ENCODE data around the gene CACFD1. TPM values are rescaled to one million over a fixed set of nuclear protein-coding genes. Genes with fewer than 3 reads are reported as not detected.

CACFD1 gene
- total RNA-seq, 2 experiments from 2014 or later: 0.38 to 1.1 TPM

DNA sequence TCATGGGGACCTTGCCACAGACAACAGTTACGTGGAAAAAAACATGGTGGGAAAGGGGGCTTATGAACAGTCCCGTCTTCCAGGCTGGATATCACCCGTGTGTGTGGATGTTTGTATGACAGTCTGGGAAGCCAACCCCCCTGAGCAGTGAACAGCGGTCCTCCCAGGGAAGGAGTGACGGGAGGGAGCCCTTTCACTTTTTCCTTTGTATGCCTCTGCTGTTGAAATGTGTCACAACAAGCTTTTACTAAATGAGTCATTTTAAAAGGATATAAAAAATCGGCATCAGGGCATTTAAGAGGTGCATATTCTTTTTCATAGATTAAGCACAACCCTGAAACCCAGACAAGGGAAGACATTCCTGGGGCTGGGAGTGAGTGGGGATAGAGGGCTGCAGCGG lies 59.9 kb downstream of the CACFD1 start:
- ATAC-seq: no peak
- CTCF ChIA-PET: no interaction called here
- no peaks in the 10 kb centered on the region for H3K27me3 Mint-ChIP-seq
- H3K4me3 Mint-ChIP-seq: no peak overlapping the region
- H3K36me3 Mint-ChIP-seq: no peaks in the 10 kb centered on the region
- no peak overlapping the region for H3K27ac Mint-ChIP-seq
- no peaks in the 10 kb centered on the region for H3K9me3 Mint-ChIP-seq (ENCODE audit: low read depth)
- no peak for DNase-seq
- H3K4me1 Mint-ChIP-seq: no peaks in the 10 kb centered on the region

DNA sequence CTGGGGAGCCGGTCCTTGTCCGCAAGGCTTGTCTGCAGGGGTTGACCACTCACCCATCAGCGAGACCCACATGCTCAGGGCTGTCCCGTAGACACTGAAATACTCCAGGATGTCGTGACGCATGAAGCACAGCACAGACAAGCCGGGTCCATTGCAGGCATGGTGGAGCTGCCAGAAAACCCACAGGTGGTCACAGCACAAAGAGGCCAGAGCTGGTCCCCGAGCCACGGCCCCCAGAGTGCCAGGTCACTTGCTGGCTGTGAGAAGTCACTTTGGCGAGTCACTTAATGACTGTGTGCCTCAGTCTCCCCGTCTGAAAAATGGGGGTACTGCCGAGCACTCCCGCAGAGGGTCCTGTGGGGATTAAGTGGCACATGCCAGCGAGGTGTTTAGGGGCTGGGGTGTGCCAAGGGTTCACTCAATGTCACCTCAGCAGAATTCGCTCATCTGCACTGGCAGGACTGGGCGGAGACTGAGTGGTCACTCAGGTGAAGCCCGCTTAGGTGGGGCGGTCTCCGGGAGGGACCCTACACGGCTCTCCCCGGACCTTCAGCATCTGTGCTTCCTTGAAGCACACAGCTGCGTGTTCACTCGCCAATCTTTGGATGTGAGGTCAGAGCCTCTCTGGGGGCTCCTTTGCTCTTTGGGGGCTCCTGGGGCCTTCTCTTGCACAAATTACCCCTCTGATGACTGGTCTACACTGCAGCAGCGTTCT lies 60.5 kb downstream of the CACFD1 start:
- H3K27ac Mint-ChIP-seq: no peak overlapping the region
- no peak overlapping the region for H3K4me3 Mint-ChIP-seq
- no peaks in the 10 kb centered on the region for H3K27me3 Mint-ChIP-seq
- DNase-seq (no peak), ATAC-seq (no peak)
- no peaks in the 10 kb centered on the region for H3K4me1 Mint-ChIP-seq
- CTCF ChIA-PET: no interaction called here
- H3K36me3 Mint-ChIP-seq: no peaks in the 10 kb centered on the region
- H3K9me3 Mint-ChIP-seq (ENCODE audit: low read depth): no peaks in the 10 kb centered on the region

Other genes with a start within 250 kb of the CACFD1 start
- not detected for gene ABO, start 184.8 kb upstream of the CACFD1 start, total RNA-seq
- gene SURF6, start 123.8 kb upstream of the CACFD1 start, total RNA-seq: 10 to 100 TPM; 12.9 to 16.5 TPM
- gene MED22, start 111.8 kb upstream of the CACFD1 start, total RNA-seq: 10 to 100 TPM; 28.8 to 35.9 TPM
- 1,000 to 10,000 TPM; 1,729 to 2,113 TPM for gene RPL7A, start 111.8 kb upstream of the CACFD1 start, total RNA-seq
- gene SURF1, start 103.5 kb upstream of the CACFD1 start, total RNA-seq: 10 to 100 TPM; 35.4 to 35.6 TPM
- gene SURF2, start 103.4 kb upstream of the CACFD1 start, total RNA-seq: 10 to 100 TPM; 14.9 to 23.2 TPM
- 100 to 1,000 TPM; 218 to 304 TPM for gene SURF4, start 83.9 kb upstream of the CACFD1 start, total RNA-seq
- 1 to 10 TPM in 1 of 2 experiments, under 1 TPM in 1; 0.20 to 1.4 TPM for gene STKLD1, start 83.6 kb upstream of the CACFD1 start, total RNA-seq
- gene REXO4, start 42.0 kb upstream of the CACFD1 start, total RNA-seq: 10 to 100 TPM; 27.5 to 34.1 TPM
- 1 to 10 TPM; 2.6 to 2.7 TPM for gene ADAMTS13, start 37.6 kb upstream of the CACFD1 start, total RNA-seq
- gene SLC2A6, start 19.1 kb downstream of the CACFD1 start, total RNA-seq: 1 to 10 TPM; 5.5 to 9.9 TPM
- not detected for gene MYMK, start 65.0 kb downstream of the CACFD1 start, total RNA-seq
- gene ADAMTSL2, start 74.7 kb downstream of the CACFD1 start, total RNA-seq: not detected
- gene FAM163B, start 149.4 kb downstream of the CACFD1 start, total RNA-seq: not detected
- not detected for gene DBH, start 176.4 kb downstream of the CACFD1 start, total RNA-seq

Measured in activated CD8-positive, alpha-beta memory T cell treated with anti-CD3 and anti-CD28 coated beads, Interleukin-2, amount 10 ng/mL, durations not matched to agents 7 days and 5 days (primary cell).